ENCODE data around the gene CCDC178.
"Not testable (repeated sequence)": the region's sequence is repeated elsewhere in the genome, so short reads cannot be mapped to it uniquely, and the experiment has no call there.

The CCDC178 gene

DNA sequence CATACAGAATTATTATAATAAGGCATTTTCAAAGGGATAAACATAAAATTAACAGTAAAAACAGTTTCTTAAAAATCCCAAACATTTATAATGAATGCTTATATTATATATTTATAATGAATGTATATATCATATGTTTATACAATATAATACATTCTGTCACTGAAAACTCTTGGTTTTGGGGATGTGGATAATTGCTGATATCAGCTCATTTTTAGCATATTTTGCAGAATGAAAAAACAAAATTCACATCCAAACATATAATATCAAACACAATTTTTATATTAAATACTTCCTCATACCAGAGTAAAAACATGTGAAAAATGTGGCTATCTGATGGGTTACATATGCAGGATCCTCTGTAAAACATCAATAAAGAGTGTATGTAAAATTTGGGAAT, 465.0 kb downstream of the CCDC178 start:
- DNase-seq: no peak

DNA sequence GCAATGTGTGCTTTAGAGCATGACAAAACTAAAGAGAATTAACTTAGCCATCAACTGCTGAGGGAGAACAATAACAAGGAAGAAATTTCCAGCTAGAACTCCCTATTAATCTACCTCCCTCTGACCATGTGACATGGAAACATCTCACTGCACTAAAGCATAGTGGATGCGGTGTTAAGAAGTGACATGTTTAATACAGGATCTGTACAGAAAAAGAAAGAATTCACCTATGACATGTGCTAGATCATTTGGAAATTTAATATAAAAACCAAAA, 465.4 kb downstream of the CCDC178 start:
- DNase-seq: no peak

DNA sequence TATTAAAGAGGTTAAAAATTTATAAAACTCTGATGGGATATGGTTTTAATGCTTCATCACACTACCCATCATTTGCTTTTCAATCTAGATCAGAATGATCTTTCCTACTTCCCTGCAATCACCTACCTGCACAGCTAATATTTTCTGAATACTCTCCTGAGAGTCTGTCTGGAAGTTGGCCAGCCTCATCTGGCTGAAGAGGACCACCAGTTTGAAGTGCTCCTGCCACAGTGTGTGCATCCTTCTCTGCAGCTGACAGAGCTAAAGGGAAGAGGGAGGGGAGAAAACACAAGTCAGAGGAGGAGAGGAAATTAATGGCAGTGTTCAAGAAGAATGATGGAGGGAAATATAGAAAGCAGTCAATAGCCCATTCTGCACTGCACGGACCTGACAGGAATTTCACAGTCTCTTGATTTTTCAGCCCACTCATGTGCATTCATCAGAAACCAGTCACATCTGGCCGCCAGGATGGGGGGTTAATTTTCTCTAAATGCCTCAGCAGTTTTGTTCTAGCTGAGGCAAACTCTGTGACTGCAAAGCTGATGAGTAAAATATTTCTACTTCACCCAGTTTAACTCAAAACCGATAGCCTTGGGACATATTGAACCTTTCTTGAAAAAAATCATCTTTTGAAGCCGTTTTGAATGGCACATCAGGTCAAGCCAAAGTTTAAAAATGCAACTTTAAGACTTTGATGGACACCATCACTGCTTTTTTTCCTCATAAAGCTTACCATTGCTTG, 465.9 kb downstream of the CCDC178 start:
- no peak for DNase-seq

DNA sequence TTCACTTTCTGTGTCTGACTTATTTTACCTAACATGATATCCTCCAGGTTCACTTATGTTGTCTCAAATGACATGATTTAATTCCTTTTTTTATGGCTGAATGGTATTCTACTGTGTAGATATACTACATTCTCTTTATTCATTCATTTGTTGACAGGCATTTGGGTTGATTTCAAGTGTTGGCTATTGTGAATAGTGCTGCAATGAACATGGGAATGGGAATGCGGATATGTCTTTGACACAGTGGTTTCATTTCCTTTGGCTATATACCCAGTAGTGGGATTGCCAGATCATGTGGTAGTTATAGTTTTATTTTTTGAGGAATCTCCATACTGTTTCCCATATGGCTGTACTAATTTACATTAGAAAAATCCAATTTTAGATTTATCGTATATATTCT, 472.3 kb downstream of the CCDC178 start:
- no peak for DNase-seq

DNA sequence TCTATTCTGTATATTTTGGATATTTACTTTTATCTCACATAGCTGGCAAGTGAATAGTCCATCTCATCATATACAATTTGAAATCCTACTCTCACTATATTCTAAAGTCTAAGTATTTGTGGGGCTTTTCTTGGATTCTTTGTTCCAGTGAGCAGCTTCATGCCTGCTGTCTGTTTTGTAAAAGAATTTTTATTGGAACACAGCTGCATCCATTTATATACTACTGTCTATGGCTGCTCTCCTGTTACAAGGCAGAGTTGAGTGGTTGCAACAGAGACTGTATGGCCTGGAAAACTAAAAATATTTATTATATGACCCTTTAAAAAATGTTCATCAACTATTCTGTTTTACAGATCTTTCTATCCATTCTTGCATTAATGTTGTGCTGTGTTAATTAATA, 474.4 kb downstream of the CCDC178 start:
- no peak for DNase-seq

DNA sequence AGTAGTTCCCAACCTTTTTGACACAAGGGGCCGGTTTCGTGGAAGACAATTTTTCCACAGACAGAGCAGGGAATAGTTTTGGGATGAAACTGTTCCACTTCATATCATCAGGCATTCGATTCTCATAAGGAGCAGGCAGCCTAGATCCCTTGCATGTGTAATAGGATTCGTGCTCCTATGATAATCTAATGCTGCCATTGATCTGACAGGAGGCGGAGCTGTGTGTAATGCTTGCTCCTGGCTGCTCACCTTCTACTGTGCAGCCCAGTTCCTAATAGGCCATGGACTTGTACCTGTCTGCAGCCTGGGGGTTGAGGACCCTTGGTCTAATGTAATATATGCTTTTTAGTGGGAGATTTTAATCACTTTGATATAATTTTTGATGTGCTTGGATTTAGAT, 479.0 kb downstream of the CCDC178 start:
- DNase-seq: no peak

DNA sequence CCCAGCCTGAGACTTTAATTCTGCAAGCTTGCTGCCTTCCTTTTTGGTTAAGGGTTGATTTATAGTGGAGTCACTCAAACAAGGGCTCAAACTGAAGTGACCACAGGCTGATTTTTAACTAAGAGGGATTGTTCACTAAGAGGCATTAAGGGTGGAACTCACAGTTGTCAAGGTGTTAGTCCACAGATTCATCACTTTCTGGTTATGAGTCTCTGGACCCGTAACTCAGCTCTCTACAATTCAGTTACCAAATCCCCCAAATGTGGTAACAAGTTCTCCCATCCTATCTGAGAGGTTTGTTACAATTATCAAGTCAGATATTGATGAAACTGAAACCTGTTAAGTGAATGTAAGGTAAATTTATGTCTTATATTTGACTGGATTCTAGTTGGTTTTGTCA, 481.8 kb downstream of the CCDC178 start:
- DNase-seq: no peak

DNA sequence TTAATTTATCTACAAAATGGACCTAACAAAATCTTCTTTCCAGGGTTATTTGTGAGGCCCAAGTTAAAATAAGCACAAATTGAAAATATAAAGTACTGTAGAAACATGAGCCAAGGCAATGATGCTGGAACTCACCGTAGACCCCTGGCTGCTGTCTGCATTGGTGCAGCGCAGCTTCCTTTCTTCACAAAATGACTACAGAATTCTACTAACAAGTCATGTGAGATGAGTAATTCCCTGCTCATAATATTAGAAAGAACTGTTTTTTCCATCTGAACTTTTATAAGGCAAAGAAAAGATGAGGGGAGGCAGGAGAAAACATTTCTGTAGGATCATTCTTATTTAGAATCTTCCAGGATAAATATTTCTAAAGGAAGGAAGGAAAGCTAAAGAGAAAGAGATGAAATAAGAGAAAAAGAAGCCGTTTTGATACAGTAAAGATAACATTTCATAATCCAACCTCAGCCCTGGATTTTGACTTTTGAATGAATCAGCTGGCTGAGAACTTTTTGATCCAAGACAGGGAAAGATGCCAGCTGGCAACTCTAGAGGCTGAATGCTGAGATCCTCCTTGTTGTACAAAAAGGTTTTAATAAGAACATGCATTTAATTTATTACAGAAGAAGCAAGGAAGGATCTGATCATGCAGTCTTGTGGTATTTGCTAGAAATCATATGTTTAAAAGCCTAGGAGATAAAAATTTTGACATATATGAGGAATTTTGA, 483.8 kb downstream of the CCDC178 start:
- DNase-seq: no peak

DNA sequence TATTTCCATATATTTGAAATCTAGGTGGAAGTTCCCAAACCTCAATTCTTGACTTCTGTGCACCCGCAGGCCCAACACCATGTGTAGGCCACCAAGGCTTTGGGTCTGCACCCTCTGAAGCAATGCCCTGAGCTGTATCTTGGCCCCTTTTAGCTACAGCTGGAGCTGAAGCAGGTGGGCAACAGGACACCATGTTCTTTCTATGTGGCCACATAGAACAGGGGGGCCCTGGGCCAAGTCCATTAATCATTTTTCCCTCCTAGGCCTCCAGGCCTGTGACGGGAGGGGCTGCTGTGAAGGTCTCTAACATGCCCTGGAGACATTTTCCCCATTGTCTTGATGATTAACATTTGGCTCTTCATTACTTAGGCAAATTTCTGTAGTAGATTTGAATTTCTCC, 488.2 kb downstream of the CCDC178 start:
- DNase-seq: not testable (repeated sequence)

DNA sequence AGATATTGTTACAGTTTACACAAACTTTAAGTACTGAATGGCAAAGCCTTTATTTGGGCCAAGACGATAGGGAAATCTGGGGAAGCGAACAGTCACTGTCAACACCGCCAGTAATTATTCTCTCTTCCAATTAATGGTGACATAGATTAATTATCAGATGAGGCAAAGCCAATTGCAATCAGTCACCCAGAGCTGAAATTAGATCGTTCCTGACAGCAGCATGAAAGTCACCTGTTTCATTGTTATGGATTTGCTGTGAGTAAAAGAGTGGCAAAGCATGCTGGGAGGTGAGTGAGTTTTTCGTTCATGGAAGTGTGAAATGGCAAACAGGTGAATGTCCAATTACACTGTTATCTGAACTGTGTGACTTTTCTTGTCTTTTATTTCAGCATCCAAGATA, 502.9 kb downstream of the CCDC178 start:
- no peak for DNase-seq

DNA sequence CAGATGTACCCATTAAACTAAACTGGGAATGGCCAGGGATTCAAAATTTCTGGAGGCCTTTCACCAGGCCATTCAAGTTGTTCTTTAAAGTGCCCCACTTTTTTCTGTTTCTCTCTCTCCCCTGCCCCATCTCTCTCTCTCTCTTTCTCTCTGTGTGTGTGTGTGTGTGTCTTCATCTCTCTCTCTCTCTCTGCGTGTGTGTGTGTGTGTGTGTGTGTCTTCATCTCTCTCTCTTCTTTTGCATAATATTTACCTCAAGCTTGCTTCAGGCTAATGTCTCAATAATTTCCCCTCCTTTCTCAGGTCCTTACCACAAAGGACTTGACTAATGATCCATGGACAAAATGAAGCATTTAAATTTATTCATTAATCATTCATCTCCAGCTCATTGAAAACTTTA, 503.5 kb downstream of the CCDC178 start:
- no peak for DNase-seq

DNA sequence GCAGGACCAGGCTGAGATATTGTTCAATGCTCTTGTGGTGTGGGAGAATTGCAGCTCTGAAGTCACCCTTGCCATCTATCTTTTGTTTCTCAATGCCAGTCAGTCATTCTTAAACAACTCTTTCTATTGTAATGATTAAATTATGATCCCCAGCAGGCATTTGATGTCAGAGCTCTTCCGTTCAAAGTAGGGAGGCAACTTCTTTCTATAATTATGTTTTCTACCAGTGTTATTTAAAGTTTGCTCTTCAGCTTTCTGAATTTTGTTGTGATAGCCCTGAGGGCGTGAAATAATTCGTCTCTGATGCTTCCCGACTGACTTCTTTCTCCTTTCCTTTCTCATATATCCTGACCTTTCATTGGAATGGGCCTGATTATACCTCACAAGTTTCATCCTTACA, 506.3 kb downstream of the CCDC178 start:
- no peak for DNase-seq

DNA sequence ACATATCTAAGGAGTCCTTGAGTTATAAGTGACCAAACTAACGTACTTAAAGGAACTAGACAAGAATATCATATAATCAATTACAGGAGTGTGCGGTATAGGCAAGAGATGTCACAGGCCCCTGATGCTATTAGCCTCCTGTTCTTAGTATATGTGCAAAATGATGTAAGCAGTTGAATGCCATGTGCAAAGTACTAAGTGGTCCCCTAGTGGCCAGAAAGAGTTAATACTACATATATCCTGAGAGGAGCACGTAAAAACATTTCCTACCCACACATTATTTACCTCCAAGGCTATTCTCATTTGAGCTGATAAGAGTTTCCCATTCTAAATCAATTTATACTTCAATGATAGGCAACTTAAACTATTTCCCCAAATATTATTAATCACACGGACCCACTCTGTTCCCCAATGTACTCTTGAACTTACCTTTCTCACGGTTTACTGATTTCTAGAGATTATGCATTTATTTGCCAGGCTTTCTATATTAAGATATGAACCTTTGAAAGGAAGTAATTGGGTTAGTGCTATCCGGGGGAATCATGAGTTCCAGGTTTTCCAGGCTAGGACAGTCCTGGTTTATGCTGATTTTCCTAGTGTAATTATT, 509.7 kb downstream of the CCDC178 start:
- DNase-seq: no peak

DNA sequence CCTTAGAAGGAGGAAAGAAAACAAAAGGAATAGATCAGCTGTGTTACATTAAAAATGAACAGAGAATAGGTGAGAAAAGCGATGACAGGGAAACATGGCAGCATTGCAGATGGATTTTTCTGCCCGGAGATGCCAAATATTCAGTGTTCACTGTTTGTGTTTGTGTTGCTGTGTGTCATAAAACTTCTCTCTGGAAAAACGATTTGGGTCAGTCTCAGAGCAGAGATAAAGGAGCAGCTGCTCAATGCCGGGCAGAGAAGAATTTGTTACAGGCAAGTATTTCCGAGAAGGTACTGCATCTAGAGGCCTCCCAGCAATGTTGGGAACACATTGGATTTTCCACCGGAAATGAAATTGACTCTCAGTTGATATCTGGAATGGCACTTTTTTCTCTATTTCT, 511.3 kb downstream of the CCDC178 start:
- DNase-seq: no peak

DNA sequence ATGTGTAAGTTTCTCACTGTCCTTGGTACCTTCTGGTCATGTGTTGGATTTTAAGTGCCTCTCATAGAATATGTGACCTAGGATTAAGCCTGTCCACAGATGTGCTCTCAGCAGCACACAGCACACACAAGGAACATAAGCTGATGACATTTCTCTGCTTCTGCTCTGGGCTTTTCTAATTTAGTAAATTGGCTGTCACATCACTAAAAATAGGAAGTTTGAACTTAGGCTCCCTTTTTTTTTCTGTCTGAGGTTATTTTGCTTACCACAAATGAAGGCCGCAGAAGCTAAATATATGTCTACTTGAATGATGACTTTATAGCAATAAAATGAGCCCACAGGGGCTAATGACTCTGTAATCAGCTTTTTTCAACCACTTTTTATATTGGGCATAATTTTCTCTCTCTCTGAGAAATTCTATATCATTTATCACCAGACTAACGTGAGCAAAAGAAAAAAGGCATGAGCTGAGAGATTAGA, 517.5 kb downstream of the CCDC178 start:
- no peak for DNase-seq

DNA sequence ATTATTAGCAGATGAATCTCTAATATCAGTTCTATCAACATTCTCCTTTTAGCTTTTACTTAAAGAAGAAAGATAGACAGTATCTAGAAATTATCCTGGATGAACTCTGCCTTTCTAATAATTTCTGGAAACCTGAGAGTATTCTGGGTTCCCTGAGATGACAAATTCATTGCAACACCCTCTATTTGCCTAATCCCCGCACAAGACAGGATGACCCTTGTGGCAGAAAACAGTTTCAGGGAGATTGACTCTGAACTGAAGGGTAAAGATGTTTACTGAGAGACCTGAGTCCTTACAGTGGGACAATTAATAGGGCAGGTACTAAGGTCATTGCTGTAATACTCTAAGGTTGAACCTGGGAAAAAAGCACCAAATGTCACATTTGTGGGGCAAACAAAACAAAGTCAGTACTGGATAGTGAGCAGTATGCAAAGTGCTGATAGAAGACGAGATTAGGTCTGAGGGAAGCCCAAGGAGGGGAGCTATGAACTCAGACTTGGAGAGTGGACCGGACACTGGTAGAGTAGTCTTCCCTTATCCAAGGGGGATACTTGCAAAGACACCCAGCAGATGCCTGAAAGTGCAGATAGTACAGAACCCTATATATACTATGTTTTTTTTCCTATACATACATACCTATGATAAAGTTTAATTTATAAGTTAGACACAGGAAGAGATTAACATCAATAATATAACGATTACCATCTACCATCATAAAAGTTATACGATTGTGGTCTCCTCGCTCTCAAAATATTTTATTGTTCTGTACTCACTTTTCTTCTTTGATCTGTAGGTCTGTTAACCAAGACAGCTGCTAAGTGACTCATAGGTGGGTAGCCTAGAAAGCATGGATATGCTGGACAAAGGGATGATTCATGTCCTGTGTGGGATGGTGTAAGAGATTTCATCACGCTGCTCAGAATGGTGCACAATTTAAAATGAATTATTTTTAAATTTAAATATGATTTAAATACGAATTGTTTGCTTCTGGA, 519.4 kb downstream of the CCDC178 start:
- DNase-seq: no peak

DNA sequence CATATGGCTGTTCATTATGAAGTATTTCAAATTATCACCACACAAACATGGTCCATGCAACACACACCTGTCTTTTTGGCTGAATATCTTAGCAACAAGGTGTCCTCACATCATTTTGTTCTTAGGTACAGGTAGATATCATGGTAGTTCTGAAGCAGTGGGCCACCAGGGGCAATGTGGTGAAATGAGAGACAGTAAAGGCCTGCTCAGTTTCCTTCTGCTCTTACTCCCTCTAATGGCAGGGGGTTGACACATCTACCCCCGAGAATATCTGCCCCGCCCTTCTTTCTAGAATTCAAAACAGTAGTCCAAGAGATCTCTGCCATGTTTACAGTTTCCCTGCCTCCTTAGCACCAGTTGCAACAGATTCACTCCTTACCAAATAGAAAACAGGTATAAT, 520.7 kb downstream of the CCDC178 start:
- DNase-seq: peak; percentile 49

DNA sequence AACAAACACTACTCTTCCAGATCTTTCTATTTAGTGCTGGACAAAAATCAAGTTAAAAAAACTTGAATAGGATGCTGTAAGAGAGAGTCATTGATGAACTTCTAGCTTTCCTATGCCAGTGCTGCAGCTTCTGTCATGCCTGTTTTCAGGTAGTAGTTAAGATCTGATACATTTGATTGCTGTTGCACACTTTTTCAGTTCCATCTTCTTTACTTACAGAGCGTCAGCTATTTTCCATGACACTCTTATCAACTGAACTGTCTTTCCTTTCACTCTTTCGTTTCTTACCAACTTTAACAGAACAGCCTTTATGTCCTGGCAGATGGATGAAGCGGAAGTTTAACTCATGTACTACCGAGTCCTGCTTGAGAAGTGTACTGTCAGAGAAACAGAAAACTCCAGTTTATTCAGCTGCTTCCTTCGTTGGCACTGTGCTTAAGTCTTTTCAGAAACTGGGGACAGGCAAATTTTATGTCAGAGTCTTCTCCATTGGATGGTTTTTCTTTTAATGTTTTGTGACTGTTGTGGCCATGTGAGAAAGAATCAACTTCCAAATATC, 521.8 kb downstream of the CCDC178 start:
- no peak for DNase-seq

DNA sequence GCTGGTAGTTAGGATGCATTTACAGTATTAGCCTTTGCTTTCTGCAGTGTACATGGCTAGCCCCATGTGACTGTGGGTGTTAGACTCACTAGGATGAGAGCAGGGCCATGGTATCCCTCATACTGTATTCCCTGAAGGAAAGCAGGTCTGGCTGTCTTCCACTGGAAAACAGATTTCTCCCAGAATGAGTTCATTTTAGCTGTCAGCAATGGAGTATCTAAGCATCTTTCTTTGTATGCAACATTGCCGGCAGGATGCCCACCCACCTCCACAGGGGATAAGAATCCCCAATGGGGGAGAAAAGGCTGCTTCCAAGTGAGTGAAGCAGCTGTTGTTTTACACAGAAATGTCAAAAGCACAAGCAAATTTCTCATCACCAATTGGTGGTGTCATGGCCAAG, 525.0 kb downstream of the CCDC178 start:
- DNase-seq: no peak

DNA sequence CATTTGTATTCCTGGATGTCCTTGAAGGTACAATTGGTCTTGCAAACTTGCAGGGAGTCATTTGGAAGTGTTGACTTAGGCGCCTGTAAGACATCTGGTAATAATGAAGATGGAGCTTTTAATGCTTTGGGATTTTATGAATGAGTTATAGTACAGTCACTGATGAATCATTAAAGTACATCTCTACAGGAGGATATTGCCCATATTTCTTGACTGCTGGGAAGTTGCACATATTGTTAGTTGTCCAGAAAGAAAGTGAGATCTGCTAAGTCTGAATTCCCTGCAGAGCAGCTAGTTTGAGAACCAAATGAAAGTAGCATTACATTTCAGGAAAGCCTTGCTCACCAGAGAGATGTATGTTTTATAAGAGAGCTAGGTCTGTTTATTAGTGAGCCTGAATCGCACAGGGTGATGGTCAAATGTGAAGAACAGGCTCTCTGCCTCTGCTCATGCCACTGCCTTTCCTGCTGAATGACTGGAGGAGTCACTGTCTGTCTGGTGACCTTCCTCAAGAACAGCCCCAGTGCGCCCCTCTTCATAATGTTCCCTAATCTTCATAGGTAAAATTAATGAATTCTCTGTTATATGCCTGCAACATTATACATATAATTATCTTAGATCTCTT, 528.7 kb downstream of the CCDC178 start:
- DNase-seq: no peak

DNA sequence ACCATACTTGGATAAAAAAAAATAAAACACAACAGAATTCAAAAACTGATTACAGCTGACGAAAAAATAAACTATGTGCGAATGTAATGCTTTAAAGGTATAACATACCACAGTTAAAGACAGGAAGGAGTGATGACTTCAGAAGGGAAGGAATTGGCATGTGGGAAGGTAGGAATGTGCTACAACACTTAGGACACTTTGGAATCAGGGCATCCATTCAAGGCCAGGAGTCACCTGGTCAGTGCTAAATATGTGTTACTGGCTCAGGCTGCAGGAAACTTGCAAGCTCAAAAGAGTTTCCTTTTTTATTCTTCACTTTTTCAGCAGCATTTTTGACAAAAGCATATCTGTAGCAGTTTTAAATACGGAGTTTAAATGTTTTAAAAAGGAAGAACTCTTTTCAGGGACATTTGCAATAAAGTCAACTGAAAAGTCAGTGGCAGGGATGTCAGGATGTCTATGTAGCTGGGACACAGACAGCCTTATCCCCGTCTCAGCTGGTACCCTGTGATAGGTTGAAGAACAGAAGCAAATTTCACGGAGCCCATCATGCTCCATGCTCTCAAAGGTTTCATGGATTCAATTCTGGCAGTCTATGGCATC, 529.7 kb downstream of the CCDC178 start:
- DNase-seq: no peak
